ENCODE results near the gene NKX3-2. TPM values are rescaled to one million over a fixed set of nuclear protein-coding genes. Genes with fewer than 3 reads are reported as not detected.

The NKX3-2 gene
- total RNA-seq, 2 experiments from 2014 or later, result not detected

DNA sequence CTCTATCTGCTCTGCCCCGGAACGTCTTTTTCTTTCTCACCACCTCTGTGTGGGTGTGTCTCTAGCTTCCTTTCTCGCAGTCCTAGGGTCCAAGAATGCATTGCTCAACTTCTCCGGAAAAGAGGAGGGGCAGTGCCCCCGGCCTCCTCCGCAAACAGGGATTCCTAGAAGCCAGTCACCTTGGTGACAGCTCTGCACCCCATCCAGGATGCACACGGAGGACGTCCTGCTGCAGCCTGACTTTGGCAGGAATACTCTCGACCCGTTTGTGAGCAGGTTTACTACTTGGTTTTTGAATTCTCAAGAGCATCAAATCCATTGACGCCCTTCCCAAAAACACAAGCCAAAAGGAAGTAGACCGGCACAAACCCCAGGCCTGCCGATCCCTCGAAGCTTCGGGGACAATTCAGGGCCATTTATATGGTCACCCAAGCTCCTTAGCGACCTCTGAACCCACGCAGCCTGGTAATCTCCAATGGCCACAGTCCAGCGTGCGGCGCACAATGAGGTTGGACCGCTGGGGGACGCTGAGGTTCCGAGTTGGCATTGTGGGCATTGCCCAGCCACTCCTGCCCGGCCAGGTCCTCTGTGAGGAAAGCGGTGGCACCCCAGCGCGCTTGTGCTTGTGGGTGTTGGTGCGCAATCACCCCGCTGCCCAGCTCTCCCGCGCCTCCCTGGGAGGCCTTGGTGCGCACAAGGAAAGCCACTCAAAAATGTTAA lies 9.8 kb downstream of the NKX3-2 start:
- DNase-seq, result no peak
- peaks cover 3% of the 10 kb centered on the region for H3K9me3 Mint-ChIP-seq
- peaks cover 93% of the 10 kb centered on the region for H3K27me3 Mint-ChIP-seq
- no peak overlapping the region for H3K4me3 Mint-ChIP-seq
- no peak overlapping the region for H3K27ac Mint-ChIP-seq
- peaks cover 7% of the 10 kb centered on the region for H3K4me1 Mint-ChIP-seq
- POLR2A ChIA-PET, result no interaction called here
- CTCF ChIA-PET, result interaction anchor here (1.0 kb wide), 1 partner anchor 8 kb away, joined by 3 read pairs; no protein-coding TSS in a partner anchor
- peaks cover 12% of the 10 kb centered on the region for H3K36me3 Mint-ChIP-seq (ENCODE audit: low read depth)

DNA sequence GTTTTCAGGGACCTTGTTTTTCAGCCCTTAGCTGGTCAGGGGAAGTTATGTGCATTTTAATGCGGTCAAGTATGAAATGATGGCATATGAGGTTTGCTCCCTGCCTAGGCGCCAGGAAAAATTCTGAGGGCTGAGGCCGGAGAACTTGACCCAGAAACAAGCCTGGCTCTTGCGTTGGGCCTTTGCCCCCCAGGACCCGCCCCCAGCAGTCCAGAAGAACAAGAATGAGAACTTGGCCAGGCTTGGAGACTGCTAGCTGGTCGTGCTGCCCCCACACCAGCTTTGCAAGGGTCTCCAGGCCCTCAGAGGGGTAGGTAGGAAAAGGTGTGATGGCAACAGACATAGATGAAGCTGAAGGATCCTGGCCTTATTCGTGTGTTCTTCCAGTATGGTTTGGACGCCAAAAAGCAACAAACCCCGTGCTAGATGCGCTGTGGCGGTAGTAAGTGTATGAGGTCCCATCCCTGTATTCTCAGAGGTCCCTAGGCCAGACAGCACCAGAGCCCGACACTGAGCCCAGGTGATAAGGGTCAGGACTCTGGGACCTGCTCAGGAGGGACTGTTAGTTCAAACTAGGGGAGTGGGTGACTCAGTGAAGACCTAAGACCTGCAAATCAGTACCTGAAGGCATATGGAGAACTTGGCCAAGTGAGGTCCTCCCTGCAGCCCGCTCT lies 10.5 kb downstream of the NKX3-2 start:
- peaks cover 17% of the 10 kb centered on the region for H3K36me3 Mint-ChIP-seq (ENCODE audit: low read depth)
- H3K27me3 Mint-ChIP-seq, result peaks cover 93% of the 10 kb centered on the region
- H3K4me3 Mint-ChIP-seq, result no peak overlapping the region
- CTCF ChIA-PET, result interaction anchor here (1.0 to 1.6 kb wide), 2 partner anchors 9 to 12 kb away, joined by 3 to 4 read pairs; no protein-coding TSS in a partner anchor
- peaks cover 10% of the 10 kb centered on the region for H3K4me1 Mint-ChIP-seq
- POLR2A ChIA-PET, result no interaction called here
- H3K27ac Mint-ChIP-seq, result no peak overlapping the region
- no peak for DNase-seq
- H3K9me3 Mint-ChIP-seq, result peaks cover 6% of the 10 kb centered on the region

DNA sequence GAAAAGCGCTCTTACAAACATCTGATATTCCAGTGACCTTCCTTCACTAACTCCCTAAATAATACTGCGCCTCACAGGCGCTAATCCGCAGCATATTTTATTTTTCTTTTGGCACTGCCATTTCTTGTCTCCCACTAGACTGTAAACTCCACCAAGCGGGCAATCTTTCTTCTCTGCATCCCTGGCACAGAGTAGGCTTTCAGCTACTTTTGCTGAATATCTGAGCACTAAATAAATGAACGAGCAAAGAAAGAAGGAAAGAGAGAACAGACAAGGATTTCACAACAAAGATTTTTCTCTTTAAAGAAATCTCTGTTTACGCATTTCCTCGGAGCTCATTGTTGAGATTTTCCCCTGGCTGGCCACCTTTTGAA lies 12.7 kb downstream of the NKX3-2 start:
- ChIA-PET POLR2A (no interaction called here), CTCF (interaction anchor here (0.5 to 1.5 kb wide), 2 partner anchors 10 to 332 kb away, joined by 3 to 5 read pairs; no protein-coding TSS in a partner anchor)
- no peak for DNase-seq
- Mint-ChIP-seq H3K4me1 (peaks cover 15% of the 10 kb centered on the region), H3K4me3 (no peak overlapping the region), H3K27me3 (peaks cover 91% of the 10 kb centered on the region), H3K27ac (no peak overlapping the region), H3K9me3 (peaks cover 3% of the 10 kb centered on the region), H3K36me3 (ENCODE audit: low read depth) (peaks cover 11% of the 10 kb centered on the region)

DNA sequence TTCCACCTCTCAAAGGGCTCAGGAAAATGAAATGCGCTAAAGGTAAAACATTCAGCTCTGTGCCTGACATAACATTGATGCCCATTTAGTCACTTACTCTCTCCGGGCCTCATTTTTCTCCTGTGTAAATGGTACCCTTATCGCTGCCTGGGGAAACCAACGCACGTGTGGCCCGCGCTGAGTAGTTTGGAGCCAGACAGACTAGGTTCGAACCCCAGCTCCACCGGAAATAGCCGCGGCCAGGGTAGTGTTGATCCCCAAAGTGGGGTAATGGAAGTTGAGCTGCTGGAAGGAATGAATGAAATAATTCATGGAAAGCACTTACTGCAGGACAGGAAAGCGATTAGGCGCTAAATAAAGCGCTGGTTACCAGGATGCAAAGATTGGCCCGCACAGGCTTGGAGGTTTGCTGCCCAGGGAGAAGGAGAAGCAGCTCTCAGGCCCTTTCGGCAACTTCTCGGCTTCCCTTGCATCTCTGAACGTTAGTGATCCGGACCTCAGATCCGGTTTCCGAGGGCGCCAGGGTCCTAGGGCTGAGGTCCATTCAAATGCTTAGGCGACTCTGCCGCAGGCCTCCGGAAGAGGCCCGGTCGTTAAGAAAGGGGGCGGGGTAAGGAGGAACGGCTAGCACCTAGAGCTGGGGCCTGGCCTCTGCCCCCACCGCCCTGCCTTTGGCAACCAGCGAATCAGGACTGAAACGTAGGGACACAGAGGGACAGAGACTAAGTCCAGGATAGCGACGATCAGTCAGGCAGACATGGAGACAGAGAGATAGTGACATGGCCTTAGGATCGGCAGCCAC lies 13.3 kb downstream of the NKX3-2 start:
- no peak overlapping the region for H3K27ac Mint-ChIP-seq
- H3K9me3 Mint-ChIP-seq, result peaks cover 3% of the 10 kb centered on the region
- peaks cover 15% of the 10 kb centered on the region for H3K4me1 Mint-ChIP-seq
- peaks cover 91% of the 10 kb centered on the region for H3K27me3 Mint-ChIP-seq
- H3K4me3 Mint-ChIP-seq, result no peak overlapping the region
- no peak for DNase-seq
- H3K36me3 Mint-ChIP-seq (ENCODE audit: low read depth), result peaks cover 9% of the 10 kb centered on the region
- POLR2A ChIA-PET, result no interaction called here
- CTCF ChIA-PET, result interaction anchor here (0.5 to 1.5 kb wide), 2 partner anchors 9 to 331 kb away, joined by 3 to 5 read pairs; no protein-coding TSS in a partner anchor

DNA sequence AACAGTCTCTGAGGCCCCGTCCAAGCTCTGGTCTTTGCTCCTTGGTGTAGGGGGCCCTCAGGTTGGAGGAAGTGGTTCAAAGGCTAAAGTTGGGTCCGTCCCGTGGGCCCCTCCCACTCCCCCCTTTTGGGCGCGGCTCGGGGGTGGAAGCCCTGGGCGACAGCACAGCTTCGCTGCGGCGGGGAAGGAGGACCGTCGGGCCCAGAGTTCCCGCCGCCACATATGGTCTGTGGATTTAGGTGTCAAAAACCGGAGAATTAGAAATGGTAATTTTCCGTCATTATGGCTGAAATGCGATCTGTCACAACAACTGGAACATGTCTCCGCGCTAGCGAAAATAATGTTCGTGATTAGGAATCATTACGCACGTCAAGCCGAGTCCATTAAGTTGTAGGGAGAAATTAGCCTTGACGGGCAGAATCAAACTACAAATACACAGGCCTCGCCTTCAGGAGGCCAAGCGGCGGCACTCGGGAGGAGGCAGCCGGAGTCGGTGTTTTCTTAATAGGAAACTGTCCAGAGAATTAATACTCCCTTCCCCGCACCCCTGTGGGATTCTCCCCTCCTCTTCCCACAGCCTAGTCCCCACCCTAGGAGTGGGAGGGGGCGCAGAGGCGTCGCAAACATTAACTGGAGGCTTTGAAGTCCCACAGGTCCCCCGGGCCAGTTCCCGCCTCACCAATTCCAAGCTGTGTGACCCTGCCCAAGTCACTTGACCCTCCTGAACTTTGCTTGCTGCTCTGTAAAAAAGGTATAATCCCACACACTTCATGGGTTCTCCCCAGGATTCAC lies 15.0 kb downstream of the NKX3-2 start:
- ChIA-PET CTCF (interaction anchor here (2.6 kb wide), 1 partner anchor 13 kb away, joined by 10 read pairs; no protein-coding TSS in a partner anchor), POLR2A (no interaction called here)
- Mint-ChIP-seq H3K4me1 (peaks cover 15% of the 10 kb centered on the region), H3K4me3 (peak overlapping the region; percentile 19), H3K36me3 (ENCODE audit: low read depth) (peaks cover 9% of the 10 kb centered on the region), H3K9me3 (peaks cover 3% of the 10 kb centered on the region), H3K27ac (peak overlapping the region; percentile 78), H3K27me3 (peaks cover 93% of the 10 kb centered on the region)
- DNase-seq, result no peak

DNA sequence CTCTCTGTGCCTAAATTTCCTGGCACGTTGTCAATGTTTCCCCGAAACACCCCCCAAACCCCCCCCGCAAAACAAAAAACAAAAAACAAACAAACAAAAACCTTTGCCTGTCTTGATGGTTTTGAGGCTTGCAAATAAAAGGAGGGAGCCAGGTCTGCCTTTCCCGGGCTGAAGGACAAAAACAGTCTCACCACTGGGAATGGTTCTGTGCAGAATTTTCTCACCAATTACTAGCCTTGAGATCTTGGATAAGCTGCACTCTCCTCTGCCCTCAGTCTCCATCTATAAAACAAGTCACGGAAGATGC lies 15.5 kb downstream of the NKX3-2 start:
- Mint-ChIP-seq H3K27me3 (peaks cover 93% of the 10 kb centered on the region), H3K27ac (peak overlapping the region; percentile 78), H3K4me3 (peak overlapping the region; percentile 19), H3K4me1 (peaks cover 13% of the 10 kb centered on the region), H3K9me3 (peaks cover 3% of the 10 kb centered on the region), H3K36me3 (ENCODE audit: low read depth) (peaks cover 11% of the 10 kb centered on the region)
- ChIA-PET POLR2A (no interaction called here), CTCF (interaction anchor here (0.8 to 2.6 kb wide), 2 partner anchors 12 to 14 kb away, joined by 3 to 10 read pairs; no protein-coding TSS in a partner anchor)
- no peak for DNase-seq

DNA sequence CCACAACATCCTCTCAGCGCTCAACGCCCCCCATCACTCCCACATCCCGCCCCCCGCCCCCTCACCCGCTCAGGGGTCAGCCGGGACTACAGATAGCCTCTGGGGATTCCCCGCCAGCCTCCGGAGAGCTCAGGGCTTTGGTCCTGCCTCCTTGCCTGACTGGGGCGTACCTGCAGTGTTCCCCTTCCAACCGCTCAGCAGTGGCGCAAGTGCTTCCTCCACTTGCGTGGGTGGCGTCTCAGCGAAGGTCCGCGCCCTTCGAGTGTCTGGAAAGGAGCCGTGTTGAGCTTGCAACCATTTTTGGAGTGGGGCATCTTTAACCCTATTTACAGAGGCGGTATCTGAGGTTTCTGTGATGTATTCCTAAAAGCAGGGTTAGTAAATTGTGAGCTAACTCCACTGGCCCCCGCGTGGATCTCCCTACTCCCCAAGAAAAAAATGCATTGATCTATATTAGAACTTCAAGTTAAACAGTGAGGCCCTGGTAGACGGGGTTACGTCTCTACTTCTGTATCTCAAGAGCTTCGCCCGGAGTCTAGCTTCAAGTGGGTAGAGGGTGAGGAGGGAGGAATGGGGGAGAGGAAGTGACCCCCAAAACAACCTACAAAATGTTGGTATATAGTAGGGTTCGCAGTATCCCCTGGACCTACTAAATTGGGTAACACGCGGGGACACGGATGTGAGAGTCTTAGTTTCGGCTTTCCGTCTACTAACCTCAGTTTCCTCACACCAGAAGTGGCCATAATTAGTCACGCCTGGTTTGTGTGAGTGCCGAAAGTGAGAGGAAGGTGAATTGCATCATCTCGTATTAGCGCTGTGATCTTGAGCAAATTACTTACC lies 16.1 kb downstream of the NKX3-2 start:
- no peak overlapping the region for H3K4me3 Mint-ChIP-seq
- H3K9me3 Mint-ChIP-seq, result peaks cover 3% of the 10 kb centered on the region
- DNase-seq, result no peak
- peaks cover 91% of the 10 kb centered on the region for H3K27me3 Mint-ChIP-seq
- H3K4me1 Mint-ChIP-seq, result peaks cover 13% of the 10 kb centered on the region
- POLR2A ChIA-PET, result interaction anchor here (0.6 kb wide), 1 partner anchor 31 kb away, joined by 3 read pairs; no protein-coding TSS in a partner anchor
- peaks cover 12% of the 10 kb centered on the region for H3K36me3 Mint-ChIP-seq (ENCODE audit: low read depth)
- CTCF ChIA-PET, result interaction anchor here (0.8 to 2.6 kb wide), 2 partner anchors 12 to 14 kb away, joined by 3 to 10 read pairs; no protein-coding TSS in a partner anchor
- H3K27ac Mint-ChIP-seq, result peak overlapping the region; percentile 41

DNA sequence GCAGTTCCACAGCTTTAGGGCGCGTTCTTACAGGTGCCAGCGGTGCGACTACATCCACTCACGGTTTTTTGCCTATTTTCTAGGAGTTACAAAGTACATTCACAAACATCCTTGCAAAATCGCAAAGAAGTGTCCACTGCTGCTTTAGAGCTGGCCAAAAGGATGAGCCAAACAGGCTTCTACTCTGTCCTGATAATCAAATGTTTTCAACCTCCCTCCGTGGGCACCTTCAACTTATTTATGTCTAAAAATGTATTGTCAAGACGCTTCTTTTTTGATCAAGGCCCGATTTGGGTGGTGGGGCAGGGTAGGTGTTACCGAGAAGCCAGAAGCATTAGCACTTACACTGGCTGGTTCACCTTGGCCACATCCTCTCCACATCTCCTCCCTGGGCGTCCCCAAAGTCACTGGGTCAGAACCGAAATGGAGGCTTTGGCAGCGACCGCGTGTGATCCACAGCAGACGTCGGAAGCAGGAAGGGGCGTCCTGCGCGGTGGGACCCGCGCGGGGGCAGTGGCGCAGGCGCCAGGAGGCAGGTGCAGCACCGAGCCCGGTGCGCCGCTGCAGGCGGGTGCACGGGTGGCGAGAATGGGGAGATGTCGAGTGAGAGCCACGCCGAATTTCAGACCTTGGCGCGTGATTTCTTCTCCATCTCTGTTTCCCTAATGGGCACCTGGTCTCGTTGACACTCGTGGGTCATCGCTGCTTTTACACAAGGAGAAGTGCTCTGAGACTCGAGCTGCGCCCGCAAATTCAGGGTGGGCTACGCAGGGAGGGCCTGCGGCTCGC lies 16.9 kb downstream of the NKX3-2 start:
- no peak for DNase-seq
- CTCF ChIA-PET, result interaction anchor here (0.9 to 2.6 kb wide), 2 partner anchors 15 kb away, joined by 3 to 10 read pairs; no protein-coding TSS in a partner anchor
- no peak overlapping the region for H3K4me3 Mint-ChIP-seq

DNA sequence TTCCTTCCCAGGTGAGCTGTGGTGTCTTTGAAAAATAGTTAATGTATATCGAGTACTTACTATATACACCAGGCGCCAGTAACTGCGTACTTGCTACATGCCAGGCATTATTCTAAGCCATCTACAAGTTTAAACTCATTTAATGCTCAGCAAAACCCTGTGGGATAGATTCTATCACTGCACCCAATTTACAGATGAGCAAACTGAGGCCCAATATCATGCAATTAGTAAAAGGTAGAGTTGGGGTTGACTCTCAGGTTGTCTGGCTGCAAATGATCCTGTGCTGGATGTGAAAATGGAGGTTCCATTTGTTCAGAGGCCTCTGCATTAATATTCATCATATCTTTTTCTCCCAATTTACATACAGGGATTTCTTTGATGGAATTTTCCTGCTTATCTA lies 17.6 kb downstream of the NKX3-2 start:
- CTCF ChIA-PET, result interaction anchor here (0.8 to 0.9 kb wide), 2 partner anchors 9 to 15 kb away, joined by 3 read pairs; no protein-coding TSS in a partner anchor
- peaks cover 12% of the 10 kb centered on the region for H3K36me3 Mint-ChIP-seq (ENCODE audit: low read depth)
- H3K27ac Mint-ChIP-seq, result no peak overlapping the region
- peaks cover 20% of the 10 kb centered on the region for H3K4me1 Mint-ChIP-seq
- DNase-seq, result no peak
- peaks cover 94% of the 10 kb centered on the region for H3K27me3 Mint-ChIP-seq
- peaks cover 5% of the 10 kb centered on the region for H3K9me3 Mint-ChIP-seq
- POLR2A ChIA-PET, result no interaction called here
- no peak overlapping the region for H3K4me3 Mint-ChIP-seq

More for the DNA sequence above, 16.9 kb downstream of the NKX3-2 start:
- Mint-ChIP-seq H3K4me1 (peaks cover 20% of the 10 kb centered on the region), H3K9me3 (peaks cover 5% of the 10 kb centered on the region), H3K27ac (no peak overlapping the region), H3K36me3 (ENCODE audit: low read depth) (peaks cover 12% of the 10 kb centered on the region), H3K27me3 (peaks cover 91% of the 10 kb centered on the region)
- POLR2A ChIA-PET, result interaction anchor here (0.5 to 0.6 kb wide), 2 partner anchors 32 to 42 kb away, joined by 3 read pairs; no protein-coding TSS in a partner anchor

DNA sequence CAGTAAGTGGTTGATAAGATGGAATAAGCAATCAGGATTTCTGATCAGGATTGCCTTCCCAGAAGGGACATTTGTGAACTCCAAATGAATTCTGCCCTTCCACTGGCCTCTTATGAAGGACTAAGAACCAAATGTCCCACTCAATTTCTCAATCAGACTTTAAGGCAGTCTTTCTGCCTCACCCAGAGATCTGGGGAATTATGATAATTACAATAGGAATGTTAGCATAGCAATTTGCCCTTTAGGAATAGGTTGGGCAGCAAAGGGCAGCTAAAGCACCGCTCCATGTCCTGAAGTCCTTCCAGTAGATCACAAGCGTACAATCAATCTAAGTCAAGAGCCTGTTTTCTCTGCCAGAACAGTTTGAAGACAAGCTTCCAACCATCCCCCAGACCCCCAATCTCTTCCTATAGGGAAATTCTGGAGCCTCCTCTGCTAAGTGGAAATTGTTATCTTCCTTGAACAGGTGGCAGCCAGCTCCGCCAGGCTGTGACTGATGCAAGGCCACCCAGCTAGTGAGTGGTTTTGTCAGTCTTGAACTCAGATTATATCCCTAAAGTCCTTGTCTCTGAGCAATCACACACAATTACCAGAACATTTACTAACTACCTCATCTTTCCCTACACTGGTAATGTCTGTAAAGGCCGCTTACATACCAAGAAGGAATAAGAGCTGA lies 18.6 kb downstream of the NKX3-2 start:
- peaks cover 90% of the 10 kb centered on the region for H3K27me3 Mint-ChIP-seq
- H3K4me3 Mint-ChIP-seq, result no peak overlapping the region
- DNase-seq, result no peak
- peaks cover 20% of the 10 kb centered on the region for H3K4me1 Mint-ChIP-seq
- peaks cover 5% of the 10 kb centered on the region for H3K9me3 Mint-ChIP-seq
- CTCF ChIA-PET, result interaction anchor here (0.8 kb wide), 1 partner anchor 10 kb away, joined by 3 read pairs; no protein-coding TSS in a partner anchor
- POLR2A ChIA-PET, result no interaction called here
- H3K36me3 Mint-ChIP-seq (ENCODE audit: low read depth), result peaks cover 10% of the 10 kb centered on the region
- H3K27ac Mint-ChIP-seq, result no peak overlapping the region
